ENCODE results near the gene CFTR. TPM values are rescaled to one million over a fixed set of nuclear protein-coding genes. Genes with fewer than 3 reads are reported as not detected.

CFTR gene
- polyA plus RNA-seq, 1 donor (not counting 4 experiments of a cell fraction or from before 2014, with no cell fraction given), result not detected

- Histone ChIP-seq H3K79me2 (ENCODE audit: control insufficient read depth, insufficient read depth, low read length) (no peaks in the 10 kb centered on the region), H3K4me1 (ENCODE audit: control insufficient read depth, extremely low read depth, insufficient read depth, low read length) (no peaks in the 10 kb centered on the region), H3K9me1 (ENCODE audit: control insufficient read depth, extremely low read depth, insufficient read depth, low read length) (no peaks in the 10 kb centered on the region), H4K20me1 (ENCODE audit: control insufficient read depth, extremely low read depth, insufficient read depth, low read length) (no peaks in the 10 kb centered on the region), H3K4me3 (ENCODE audit: control insufficient read depth in 2 of 3, extremely low read depth in 1 of 3, insufficient read depth in 2 of 3, low read depth in 1 of 3, low read length in 3 of 3) (no peak overlapping the region), H3K4me2 (ENCODE audit: control insufficient read depth, extremely low read depth, insufficient read depth, low read depth, low read length) (no peak overlapping the region), H3K9ac (ENCODE audit: control insufficient read depth, extremely low read depth, insufficient read depth, low read length) (no peak overlapping the region), H2AFZ (ENCODE audit: control insufficient read depth, low read length) (no peak overlapping the region), H3K27ac (ENCODE audit: control insufficient read depth, insufficient read depth, low read length) (no peak overlapping the region), H3K27me3 (ENCODE audit: control insufficient read depth, extremely low read depth, insufficient read depth, low read length) (no peaks in the 10 kb centered on the region), H3K36me3 (ENCODE audit: control insufficient read depth in 2 of 2, extremely low read depth in 1 of 2, insufficient read depth in 2 of 2, low read length in 2 of 2) (no peaks in the 10 kb centered on the region), H3K9me3 (ENCODE audit: control insufficient read depth, low read depth, low read length) (no peaks in the 10 kb centered on the region)
- TF ChIP-seq CTCF (optimal IDR thresholded peaks at IDR 0.05 in 1 of 3, IDR thresholded peaks at IDR 0.05 in 1 of 3, conservative IDR thresholded peaks at IDR 0.05 in 1 of 3; ENCODE audit: extremely low read depth in 1 of 3, insufficient read depth in 2 of 3, low read length in 3 of 3) (no peak), EZH2 (IDR thresholded peaks at IDR 0.05; ENCODE audit: low read length) (no peak)
- dilution Hi-C loops (cut with MboI; ENCODE audit: extremely low pct_ligation_motif_present, low sequenced_read_pairs), result no loop called here
- FAIRE-seq (no peak), DNase-seq (ENCODE audit: low read depth, low spot score) (no peak)
These were observed 151.2 kb downstream of the CFTR start for GRCh38 chr7:117630907-117631564.

GRCh38 chr7:117631652-117632051, 151.8 kb downstream of the CFTR start:
- FAIRE-seq, result peak; percentile 57

More at GRCh38 chr7:117631652-117632051, 151.8 kb downstream of the CFTR start:
- dilution Hi-C loops (cut with MboI; ENCODE audit: extremely low pct_ligation_motif_present, low sequenced_read_pairs), result no loop called here
- no peak overlapping the region for H3K9ac ChIP-seq (ENCODE audit: control insufficient read depth, extremely low read depth, insufficient read depth, low read length)
- H2AFZ ChIP-seq (ENCODE audit: control insufficient read depth, low read length), result no peak overlapping the region
- no peak overlapping the region for H3K27ac ChIP-seq (ENCODE audit: control insufficient read depth, insufficient read depth, low read length)
- no peak overlapping the region for H3K4me3 ChIP-seq (ENCODE audit: control insufficient read depth in 2 of 3, extremely low read depth in 1 of 3, insufficient read depth in 2 of 3, low read depth in 1 of 3, low read length in 3 of 3)
- no peaks in the 10 kb centered on the region for H4K20me1 ChIP-seq (ENCODE audit: control insufficient read depth, extremely low read depth, insufficient read depth, low read length)
- no peaks in the 10 kb centered on the region for H3K9me3 ChIP-seq (ENCODE audit: control insufficient read depth, low read depth, low read length)
- no peaks in the 10 kb centered on the region for H3K9me1 ChIP-seq (ENCODE audit: control insufficient read depth, extremely low read depth, insufficient read depth, low read length)
- no peak overlapping the region for H3K4me2 ChIP-seq (ENCODE audit: control insufficient read depth, extremely low read depth, insufficient read depth, low read depth, low read length)
- TF ChIP-seq EZH2 (IDR thresholded peaks at IDR 0.05; ENCODE audit: low read length) (no peak), CTCF (optimal IDR thresholded peaks at IDR 0.05 in 1 of 3, IDR thresholded peaks at IDR 0.05 in 1 of 3, conservative IDR thresholded peaks at IDR 0.05 in 1 of 3; ENCODE audit: extremely low read depth in 1 of 3, insufficient read depth in 2 of 3, low read length in 3 of 3) (no peak)
- no peaks in the 10 kb centered on the region for H3K36me3 ChIP-seq (ENCODE audit: control insufficient read depth in 2 of 2, extremely low read depth in 1 of 2, insufficient read depth in 2 of 2, low read length in 2 of 2)
- no peak for DNase-seq (ENCODE audit: low read depth, low spot score)
- H3K4me1 ChIP-seq (ENCODE audit: control insufficient read depth, extremely low read depth, insufficient read depth, low read length), result no peaks in the 10 kb centered on the region
- H3K27me3 ChIP-seq (ENCODE audit: control insufficient read depth, extremely low read depth, insufficient read depth, low read length), result no peaks in the 10 kb centered on the region
- no peaks in the 10 kb centered on the region for H3K79me2 ChIP-seq (ENCODE audit: control insufficient read depth, insufficient read depth, low read length)

Data from keratinocyte (primary cell).